Spinal cord (tissue), 4 donors: ENCODE data around the gene CYB5R3. TPM values are rescaled to one million over a fixed set of nuclear protein-coding genes. Genes with fewer than 3 reads are reported as not detected.

ENCODE experiments used
- polyA plus RNA-seq, 2 donors: library from polyadenylated mRNA; unstranded; fragments of 120-200 nt; gene quantifications; one replicate each; pipeline ENCODE4 v1.2.1, GENCODE V29; 2013; ENCODE audit not compliant: insufficient read length in 2 of 2
- small RNA-seq: library from RNA; depleted of rRNA; stranded (forward); fragments of <200 nt; gene quantifications from one replicate; pipeline ENCODE3, GENCODE V24; 2014; ENCODE audit warnings: low replicate concordance
- total RNA-seq, 2 donors: library from RNA; depleted of rRNA in 1 of 2; stranded (reverse); fragments of 120-200 nt in 1 of 2; fragments of >200 nt in 1 of 2; gene quantifications; one replicate each; pipeline versions ENCODE4 v1.2.3 to v1.2.4, GENCODE V29; 2013 to 2014

The CYB5R3 gene
- total and polyA plus RNA-seq, 4 donors, result 30.1 to 184 (median 128) TPM

Small RNAs within 50 kb of the gene (small RNA-seq; reads per million reads assigned to genes)
- not detected for gene RNU6-513P

Other genes starting within 250 kb of the CYB5R3 start
- 1 to 10 TPM; 1.2 to 1.5 TPM for gene NFAM1, start 217.0 kb downstream of the CYB5R3 start, total RNA-seq
- gene NFAM1, start 217.0 kb downstream of the CYB5R3 start, polyA plus RNA-seq, result 1 to 10 TPM; 2.2 to 2.5 TPM
- 10 to 100 TPM; 15.7 to 46.4 TPM for gene RRP7A, start 129.6 kb downstream of the CYB5R3 start, total RNA-seq
- 10 to 100 TPM; 27.8 to 37.5 TPM for gene RRP7A, start 129.6 kb downstream of the CYB5R3 start, polyA plus RNA-seq
- 1 to 10 TPM; 2.7 to 4.7 TPM for gene SERHL2, start 95.4 kb downstream of the CYB5R3 start, total RNA-seq
- gene SERHL2, start 95.4 kb downstream of the CYB5R3 start, polyA plus RNA-seq, result 10 to 100 TPM in 1 of 2 donors, 1 to 10 TPM in 1; 4.3 to 12.3 TPM
- 10 to 100 TPM; 29.2 to 55.0 TPM for gene POLDIP3, start 34.5 kb downstream of the CYB5R3 start, total RNA-seq
- gene POLDIP3, start 34.5 kb downstream of the CYB5R3 start, polyA plus RNA-seq, result 10 to 100 TPM; 90.8 to 92.6 TPM
- gene ATP5MGL, start 8.8 kb downstream of the CYB5R3 start, total RNA-seq, result under 1 TPM in 1 of 2 donors, not detected in 1; 0.39 TPM
- under 1 TPM in 1 of 2 donors, not detected in 1; 0.32 TPM for gene ATP5MGL, start 8.8 kb downstream of the CYB5R3 start, polyA plus RNA-seq
- gene A4GALT, start 71.5 kb upstream of the CYB5R3 start, total RNA-seq, result 10 to 100 TPM in 1 of 2 donors, 1 to 10 TPM in 1; 5.0 to 14.6 TPM
- gene A4GALT, start 71.5 kb upstream of the CYB5R3 start, polyA plus RNA-seq, result 1 to 10 TPM; 4.5 to 8.1 TPM
- gene ARFGAP3, start 207.9 kb upstream of the CYB5R3 start, total RNA-seq, result 10 to 100 TPM; 39.4 to 41.0 TPM
- gene ARFGAP3, start 207.9 kb upstream of the CYB5R3 start, polyA plus RNA-seq, result 10 to 100 TPM; 37.0 TPM